GM18873 (cell line): ENCODE measurements around the gene PARVB.
"Not testable (repeated sequence)": the region's sequence is repeated elsewhere in the genome, so short reads cannot be mapped to it uniquely, and the experiment has no call there.

Experiments used
- ATAC-seq: cut with Tn5 transposase; IDR thresholded peaks from one replicate; pipeline ENCODE4 v1.9.1; 2021; ENCODE audit warnings: mild to moderate bottlenecking, moderate library complexity, moderate number of reproducible peaks; ENCODE audit not compliant: unreplicated experiment, low FRiP score

The PARVB gene

GRCh38 chr22:44050766-44051355 lies 26.8 kb downstream of the PARVB start:
- no peak for ATAC-seq

DNA sequence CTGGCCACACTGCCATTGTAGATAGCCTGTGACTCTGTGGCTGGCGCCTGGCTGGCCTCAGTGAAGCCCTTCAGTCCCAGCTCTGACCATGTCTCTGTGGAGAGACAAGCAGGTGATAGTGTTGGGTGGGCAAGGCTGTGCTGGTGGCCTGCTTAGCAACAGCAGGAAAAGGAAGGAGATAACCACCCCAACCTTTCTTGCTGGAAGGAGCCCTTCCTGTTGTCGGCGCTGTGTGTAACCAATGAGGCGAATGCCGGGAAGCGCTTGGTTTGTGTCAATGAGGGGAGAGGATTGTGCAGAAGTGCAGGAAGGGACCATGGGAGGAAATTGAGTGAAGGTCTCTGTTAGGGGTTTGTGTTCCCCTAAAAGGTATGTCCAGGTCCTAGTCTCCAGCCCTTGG lies 27.3 kb downstream of the PARVB start:
- no peak for ATAC-seq

DNA sequence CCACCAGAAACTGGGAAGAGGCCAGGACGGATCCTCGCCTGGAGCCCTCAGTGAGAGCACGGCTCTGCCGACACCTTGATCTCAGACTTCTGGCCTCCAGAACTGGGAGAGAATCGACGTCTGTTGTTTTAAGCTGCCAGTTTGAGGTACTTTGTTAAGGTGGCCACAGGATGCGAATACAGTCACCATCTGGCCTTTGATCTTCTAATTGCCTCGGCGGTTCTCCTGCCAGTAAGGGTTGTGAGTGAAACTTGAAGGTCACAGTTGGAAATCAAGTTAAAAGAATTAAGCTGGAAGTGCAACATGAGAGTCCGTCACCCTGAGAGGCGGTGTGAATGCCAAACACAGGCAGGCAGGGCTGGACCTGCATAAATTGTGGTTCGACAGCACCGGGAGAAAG lies 27.9 kb downstream of the PARVB start:
- no peak for ATAC-seq

DNA sequence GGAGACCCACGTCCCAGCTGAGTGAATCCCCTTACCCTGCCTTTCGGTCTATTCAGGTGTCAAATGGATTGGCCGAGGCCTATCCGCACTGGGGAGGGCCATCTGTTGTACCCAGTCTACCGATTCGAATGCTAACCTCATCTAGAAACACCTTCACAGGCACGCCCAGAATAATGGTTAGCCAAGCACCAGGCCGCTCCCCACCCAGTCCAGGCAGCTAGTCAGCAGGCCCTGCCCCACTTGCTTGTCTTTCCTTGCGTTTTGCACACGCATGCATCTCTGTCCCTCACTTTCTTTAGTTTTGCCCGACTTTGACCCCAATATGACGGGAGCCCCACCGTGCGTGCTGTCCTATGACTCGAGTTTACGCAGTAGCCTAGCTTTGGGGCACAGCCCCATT lies 31.7 kb downstream of the PARVB start:
- ATAC-seq: no peak

GRCh38 chr22:44056649-44057048 lies 32.5 kb downstream of the PARVB start:
- ATAC-seq: not testable (repeated sequence)

- ATAC-seq: no peak
Observed at GRCh38 chr22:44057401-44057987, 33.4 kb downstream of the PARVB start.

GRCh38 chr22:44063462-44064371 lies 39.6 kb downstream of the PARVB start:
- no peak for ATAC-seq

GRCh38 chr22:44067033-44067432 lies 42.9 kb downstream of the PARVB start:
- ATAC-seq: no peak

DNA sequence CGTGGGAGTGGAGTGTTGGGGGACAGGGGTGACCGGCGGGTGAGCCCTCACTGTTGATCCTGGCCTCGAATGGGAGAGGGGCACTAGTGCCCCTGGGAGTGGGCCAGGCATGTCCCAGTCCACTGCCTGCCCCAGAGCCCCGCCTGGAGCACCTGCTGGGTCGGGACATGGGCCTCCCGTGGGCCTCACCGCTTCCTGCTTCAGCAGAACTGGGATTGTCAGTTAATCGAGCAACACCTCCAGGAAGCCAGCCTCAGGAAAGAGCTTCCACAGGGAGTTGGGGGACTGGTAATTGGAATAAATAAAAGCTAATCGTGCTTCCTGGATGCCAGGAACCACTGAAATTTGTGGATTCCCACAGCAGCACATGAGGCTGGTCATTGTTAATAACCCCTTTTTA lies 43.8 kb downstream of the PARVB start:
- no peak for ATAC-seq

GRCh38 chr22:44068422-44069191 lies 44.5 kb downstream of the PARVB start:
- ATAC-seq: no peak

DNA sequence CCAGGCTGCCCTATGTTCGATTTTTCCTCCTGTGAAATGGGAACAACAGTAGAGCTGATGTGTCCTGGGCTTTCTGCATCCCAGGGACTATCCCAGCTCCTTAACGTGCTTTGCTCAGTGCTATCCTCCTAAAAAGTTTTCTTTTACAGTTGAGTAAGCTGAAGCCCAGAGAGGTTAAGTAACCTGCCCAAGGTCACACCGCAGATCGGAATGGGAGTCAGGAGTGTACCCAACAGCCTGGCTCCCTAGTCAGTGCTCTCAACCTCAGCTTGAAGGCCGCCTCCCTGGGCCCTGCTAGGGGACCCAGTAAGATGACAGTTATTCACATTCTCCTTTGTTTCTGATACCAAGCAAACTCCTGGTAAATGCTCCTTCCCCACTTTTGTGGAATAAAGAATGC lies 45.9 kb downstream of the PARVB start:
- no peak for ATAC-seq

DNA sequence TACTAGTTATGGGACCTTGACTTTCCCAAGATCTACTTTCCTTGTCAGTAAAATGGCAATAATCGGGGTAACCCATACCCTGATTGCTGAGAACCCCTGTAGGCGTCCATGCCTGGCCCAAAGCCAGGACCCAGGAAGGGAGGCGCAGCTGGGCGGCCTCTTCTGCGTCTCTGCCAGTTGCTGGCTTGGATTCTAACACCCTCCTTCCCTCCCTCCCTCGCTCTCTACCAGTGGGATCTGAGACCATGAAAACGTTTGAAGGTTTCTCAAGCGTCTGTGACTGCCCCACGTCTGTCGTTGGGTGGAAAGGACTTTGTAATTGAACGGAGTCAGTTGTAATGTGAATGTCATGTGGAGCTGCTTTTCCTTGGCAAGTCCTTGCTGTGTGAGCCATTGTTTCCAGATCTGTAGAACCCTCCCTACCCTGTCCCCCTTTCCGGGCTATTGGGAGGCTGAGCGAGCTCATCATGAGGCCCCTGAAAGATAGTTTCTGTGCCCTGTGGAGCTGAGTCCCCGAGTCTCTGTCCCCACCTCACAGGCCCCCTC lies 47.8 kb downstream of the PARVB start:
- no peak for ATAC-seq

GRCh38 chr22:44074337-44074984 lies 50.4 kb downstream of the PARVB start:
- ATAC-seq: no peak

DNA sequence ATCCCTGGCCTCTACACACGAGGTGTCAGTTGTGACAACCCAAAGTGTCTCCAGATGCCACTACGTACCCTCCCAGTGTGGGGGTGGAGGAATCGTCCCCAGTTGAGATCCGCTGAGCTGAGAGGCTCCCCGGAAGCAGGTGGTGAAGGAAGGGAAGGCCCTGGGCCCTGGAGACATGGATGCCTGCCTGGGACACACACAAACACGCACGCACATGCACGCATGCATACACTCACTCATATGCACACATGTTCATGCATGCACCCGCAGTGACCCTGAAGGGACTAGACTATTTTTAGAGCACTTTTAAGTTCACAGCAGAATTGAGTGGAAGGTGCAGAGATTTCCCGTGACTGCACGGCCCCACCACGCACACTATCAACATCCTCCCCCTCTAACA lies 50.9 kb downstream of the PARVB start:
- ATAC-seq: no peak

DNA sequence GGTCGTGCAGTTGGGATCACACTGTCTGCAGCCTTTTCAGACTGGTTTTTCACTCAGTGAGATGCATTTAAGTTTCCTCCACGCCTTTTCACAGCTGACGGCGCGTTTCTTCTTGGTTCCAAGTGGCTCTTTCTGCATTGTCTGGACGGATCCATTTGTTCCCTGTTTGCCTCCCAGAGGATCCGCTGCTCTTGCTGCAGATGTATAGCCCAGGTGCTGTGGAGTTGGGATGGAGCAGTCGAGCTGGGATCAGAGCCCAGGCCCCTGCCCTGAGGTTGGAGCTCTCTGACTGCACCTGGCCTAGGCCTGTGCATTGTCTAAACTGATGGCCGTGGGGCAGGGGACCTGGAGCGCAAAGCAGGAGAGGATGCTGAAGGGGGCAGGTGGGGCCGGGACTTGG lies 51.6 kb downstream of the PARVB start:
- no peak for ATAC-seq

- no peak for ATAC-seq
Observed at GRCh38 chr22:44076825-44077224, 52.7 kb downstream of the PARVB start.

DNA sequence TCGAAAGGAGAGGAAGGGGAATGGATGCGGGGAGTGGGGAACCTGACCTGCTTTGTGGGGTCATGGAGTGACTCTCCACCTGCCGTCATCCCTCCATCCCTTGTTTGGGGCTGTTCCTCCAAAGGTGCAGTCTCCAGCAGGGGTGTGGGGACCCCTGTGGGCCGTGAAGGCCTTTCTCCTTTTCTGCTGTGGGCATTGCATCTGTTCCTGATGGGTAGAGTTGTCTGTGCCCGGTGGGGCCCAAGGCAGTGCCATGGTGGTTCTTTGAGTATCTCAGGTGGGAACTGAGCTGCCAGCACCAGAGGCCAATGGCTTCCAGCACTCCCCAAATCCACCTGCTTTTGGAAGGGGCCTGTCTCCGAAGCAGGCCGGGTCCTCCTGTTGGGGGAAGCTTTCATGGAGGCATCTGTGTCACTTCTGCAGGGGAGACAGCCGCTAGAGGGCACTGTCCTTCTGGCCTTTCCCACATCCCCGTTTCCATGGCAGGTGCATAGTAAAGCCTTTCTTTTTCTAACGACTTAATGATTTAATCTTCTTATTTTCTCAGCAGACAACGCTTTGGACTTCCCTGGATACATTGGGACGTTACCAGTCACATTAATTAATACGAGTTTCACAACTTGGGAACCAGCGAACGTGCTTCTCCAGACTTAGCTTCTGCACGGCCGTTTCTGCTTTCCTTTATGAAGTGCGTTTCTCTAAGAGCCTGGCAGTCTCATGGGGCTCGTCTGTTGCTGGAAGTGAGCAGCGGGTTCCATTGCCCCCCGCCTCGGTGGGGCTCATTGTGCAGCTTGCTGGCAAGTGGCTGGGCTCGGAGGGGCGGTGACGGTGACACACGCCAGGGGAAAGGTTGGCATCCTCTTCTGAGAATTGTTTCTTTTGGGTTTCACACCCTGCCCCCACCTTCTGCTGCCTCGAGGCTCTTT lies 57.1 kb downstream of the PARVB start:
- no peak for ATAC-seq

DNA sequence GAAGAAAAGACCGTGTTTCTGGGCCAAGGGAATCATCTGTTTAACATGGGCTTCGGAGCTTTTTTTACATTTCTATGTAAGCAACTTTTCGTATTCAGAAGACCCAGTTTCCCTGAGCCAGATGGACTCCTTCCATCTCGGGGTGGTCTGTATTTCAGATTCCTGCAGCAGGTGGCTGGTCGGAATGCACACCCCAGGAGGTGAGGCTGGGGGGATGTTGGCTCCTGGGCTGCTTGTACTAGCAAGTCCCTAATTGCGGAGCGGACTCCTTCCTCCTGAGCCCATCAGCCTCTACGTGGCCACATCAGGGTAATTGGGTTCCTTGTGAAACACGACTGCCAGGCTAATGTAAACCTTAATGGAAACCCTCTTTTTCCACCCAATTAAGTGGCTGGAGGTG lies 58.7 kb downstream of the PARVB start:
- ATAC-seq: no peak
